NCI-H1694 treated with DMSO at 0.1 percent for 48 hours (cell line): ENCODE measurements around the gene MSL2.
"Not testable (repeated sequence)": the region's sequence is repeated elsewhere in the genome, so short reads cannot be mapped to it uniquely, and the experiment has no call there.

ENCODE experiments used
- DNase-seq: peaks from one replicate; lab custom pipeline; 2025; lab: John Stamatoyannopoulos, UW

The MSL2 gene

GRCh38 chr3:136141891-136142290 lies 54.2 kb downstream of the MSL2 start:
- DNase-seq = no peak

GRCh38 chr3:136141291-136141785 lies 54.8 kb downstream of the MSL2 start:
- no peak for DNase-seq

GRCh38 chr3:136136454-136136853 lies 59.7 kb downstream of the MSL2 start:
- DNase-seq = no peak

GRCh38 chr3:136135039-136135802 lies 60.9 kb downstream of the MSL2 start:
- DNase-seq = no peak

- no peak for DNase-seq
Observed at GRCh38 chr3:136134091-136134490, 62.0 kb downstream of the MSL2 start.

GRCh38 chr3:136131647-136132046 lies 64.5 kb downstream of the MSL2 start:
- not testable (repeated sequence) for DNase-seq

GRCh38 chr3:136122006-136122405 lies 74.1 kb downstream of the MSL2 start:
- no peak for DNase-seq

- DNase-seq = no peak
Observed at GRCh38 chr3:136120373-136121348, 75.5 kb downstream of the MSL2 start.

- DNase-seq = not testable (repeated sequence)
Observed at GRCh38 chr3:136119783-136120182, 76.4 kb downstream of the MSL2 start.

- not testable (repeated sequence) for DNase-seq
Observed at GRCh38 chr3:136119332-136119731, 76.8 kb downstream of the MSL2 start.

GRCh38 chr3:136114421-136114820 lies 81.7 kb downstream of the MSL2 start:
- no peak for DNase-seq

- no peak for DNase-seq
Observed at GRCh38 chr3:136110481-136110880, 85.7 kb downstream of the MSL2 start.

- DNase-seq = no peak
Observed at GRCh38 chr3:136109499-136109898, 86.6 kb downstream of the MSL2 start.

- DNase-seq = no peak
Observed at GRCh38 chr3:136106101-136106500, 90.0 kb downstream of the MSL2 start.

GRCh38 chr3:136105044-136105443 lies 91.1 kb downstream of the MSL2 start:
- DNase-seq = no peak
